Activated CD8-positive, alpha-beta memory T cell treated with anti-CD3 and anti-CD28 coated beads for 36 hours (primary cell): ENCODE data around the gene MRC2. TPM values are rescaled to one million over a fixed set of nuclear protein-coding genes. Genes with fewer than 3 reads are reported as not detected.
"Not testable (repeated sequence)": the region's sequence is repeated elsewhere in the genome, so short reads cannot be mapped to it uniquely, and the experiment has no call there.

Source experiments
- CTCF ChIA-PET: fragments of 350-600 bp; sonication (Branson Sonifier 250); formaldehyde crosslinking; loops from one replicate; lab custom pipeline; 2021; ENCODE audit warnings: antibody characterized with exemption; lab: Charles Lee
- POLR2A ChIA-PET: fragments of 350-600 bp; sonication (Branson Sonifier 250); formaldehyde crosslinking; loops from one replicate; lab custom pipeline; 2021; ENCODE audit warnings: antibody characterized with exemption; lab: Charles Lee
- total RNA-seq, 2 experiments: library from RNA; stranded (reverse); gene quantifications; one replicate each; pipeline ENCODE4 v1.2.3, GENCODE V29; 2021

Gene MRC2
- total RNA-seq, 2 experiments from 2014 or later = 4.5 to 4.7 TPM

GRCh38 chr17:62674841-62675240, 47.4 kb downstream of the MRC2 start:
- POLR2A ChIA-PET = no interaction called here
- CTCF ChIA-PET = no interaction called here

GRCh38 chr17:62675260-62675659, 47.8 kb downstream of the MRC2 start:
- ChIA-PET CTCF (no interaction called here), POLR2A (no interaction called here)

GRCh38 chr17:62675701-62676100, 48.2 kb downstream of the MRC2 start:
- ChIA-PET CTCF (no interaction called here), POLR2A (no interaction called here)

GRCh38 chr17:62676231-62676943, 48.9 kb downstream of the MRC2 start:
- POLR2A ChIA-PET = no interaction called here
- CTCF ChIA-PET = interaction anchor here (0.6 kb wide), 1 partner anchor 293 kb away, joined by 4 read pairs; no protein-coding TSS in a partner anchor

GRCh38 chr17:62676952-62677596, 49.6 kb downstream of the MRC2 start:
- ChIA-PET POLR2A (no interaction called here), CTCF (no interaction called here)

- ChIA-PET CTCF (no interaction called here), POLR2A (no interaction called here)
These were observed 50.9 kb downstream of the MRC2 start for GRCh38 chr17:62678214-62678919.

- POLR2A ChIA-PET = no interaction called here
- CTCF ChIA-PET = no interaction called here
These were observed 52.5 kb downstream of the MRC2 start for GRCh38 chr17:62679866-62680377.

- ChIA-PET POLR2A (no interaction called here), CTCF (no interaction called here)
These were observed 53.1 kb downstream of the MRC2 start for GRCh38 chr17:62680541-62681052.

GRCh38 chr17:62681061-62681938, 53.8 kb downstream of the MRC2 start:
- ChIA-PET CTCF (no interaction called here), POLR2A (no interaction called here)

GRCh38 chr17:62681939-62682381, 54.5 kb downstream of the MRC2 start:
- CTCF ChIA-PET = no interaction called here

GRCh38 chr17:62684179-62684578, 56.7 kb downstream of the MRC2 start:
- ChIA-PET POLR2A (no interaction called here), CTCF (no interaction called here)

More at GRCh38 chr17:62681939-62682381, 54.5 kb downstream of the MRC2 start:
- POLR2A ChIA-PET = no interaction called here

- ChIA-PET POLR2A (no interaction called here), CTCF (interaction anchor here (0.6 to 1.0 kb wide), 2 partner anchors 16 to 94 kb away, joined by 3 read pairs; no protein-coding TSS in a partner anchor)
These were observed 60.5 kb downstream of the MRC2 start for GRCh38 chr17:62687997-62688396.

GRCh38 chr17:62688398-62689160, 61.1 kb downstream of the MRC2 start:
- CTCF ChIA-PET = interaction anchor here (0.6 to 1.0 kb wide), 2 partner anchors 17 to 94 kb away, joined by 3 read pairs; no protein-coding TSS in a partner anchor

GRCh38 chr17:62689441-62690167, 62.1 kb downstream of the MRC2 start:
- CTCF ChIA-PET = no interaction called here
- POLR2A ChIA-PET = no interaction called here

More at GRCh38 chr17:62688398-62689160, 61.1 kb downstream of the MRC2 start:
- POLR2A ChIA-PET = no interaction called here

- ChIA-PET POLR2A (no interaction called here), CTCF (interaction anchor here (0.8 kb wide), 1 partner anchor 43 kb away, joined by 3 read pairs; no protein-coding TSS in a partner anchor)
These were observed 62.9 kb downstream of the MRC2 start for GRCh38 chr17:62690168-62690897.

GRCh38 chr17:62691589-62691915, 64.1 kb downstream of the MRC2 start:
- CTCF ChIA-PET = interaction anchor here (0.8 kb wide), 1 partner anchor 42 kb away, joined by 3 read pairs; no protein-coding TSS in a partner anchor
- POLR2A ChIA-PET = not testable (repeated sequence)
